Gastrocnemius medialis (tissue), 4 donors: ENCODE measurements around the gene PLEKHA5. TPM values are rescaled to one million over a fixed set of nuclear protein-coding genes. Genes with fewer than 3 reads are reported as not detected.

Experiments
- ATAC-seq, 2 donors: fragments of 150-250 bp; one replicate each; pipeline ENCODE4 v1.9.1; 2016
- DNase-seq, 2 donors: peaks; one replicate each; pipeline ENCODE4 v3.0.0-alpha.2; 2019
- H3K27ac ChIP-seq, 4 donors: fragments of 200-600 bp; sonication (generic); 1 replicate in 1 of 4; 2 replicates in 3 of 4; pipeline ENCODE4 v1.5.1; 2016 to 2018; ENCODE audit warnings: mild to moderate bottlenecking in 2 of 4, moderate library complexity in 1 of 4
- H3K27me3 ChIP-seq, 3 donors: fragments of 200-600 bp; sonication (generic) in 2 of 3; 1 replicate in 1 of 3; 2 replicates in 2 of 3; pipeline versions ENCODE4 v1.5.1 to v1.6.0; 2016 to 2019; ENCODE audit warnings: mild to moderate bottlenecking in 1 of 3, moderate library complexity in 1 of 3
- H3K36me3 ChIP-seq, 2 donors: fragments of 200-600 bp; sonication (generic) in 1 of 2; one replicate each; pipeline ENCODE4 v1.5.1; 2017 to 2018
- H3K4me1 ChIP-seq, 2 donors: fragments of 200-600 bp; sonication (generic) in 1 of 2; one replicate each; pipeline ENCODE4 v1.5.1; 2016 to 2017; ENCODE audit warnings: mild to moderate bottlenecking in 2 of 2
- H3K4me3 ChIP-seq, 4 donors: fragments of 200-600 bp; sonication (generic) in 3 of 4; 1 replicate in 1 of 4; 2 replicates in 3 of 4; pipeline ENCODE4 v1.5.1; 2016 to 2019; ENCODE audit warnings: mild to moderate bottlenecking in 2 of 4
- H3K9me3 ChIP-seq, 3 donors: fragments of 200-600 bp; sonication (generic) in 2 of 3; 1 replicate in 1 of 3; 2 replicates in 2 of 3; pipeline ENCODE4 v1.5.1; 2016 to 2019
- POLR2A ChIP-seq, 2 donors: fragments of 450-650 bp; IDR thresholded peaks; one replicate each; pipeline ENCODE4 v1.6.1; 2017; ENCODE audit warnings: antibody characterized with exemption in 2 of 2, mild to moderate bottlenecking in 2 of 2, moderate library complexity in 2 of 2
- in situ Hi-C, 4 donors: fragments of 200-750 bp; cut with MboI; loops; one replicate each; pipeline versions ENCODE4 v1.15.0 to v1.8.0; 2017; ENCODE audit warnings: low sequenced_read_pairs in 4 of 4
- intact Hi-C: fragments of 100-400 bp; cut with DNase I; formaldehyde crosslinking; loops from one replicate; pipeline ENCODE4 v1.15.1; 2023; ENCODE audit warnings: low total_unique reads
- total RNA-seq, 4 donors: library from RNA; depleted of rRNA; stranded (reverse); fragments of >200 nt; gene quantifications; one replicate each; pipeline versions ENCODE4 v1.1.0 to v1.2.3, GENCODE V29; 2016
- TF ChIP-seq, protein P1 (sequence below), 5 experiments: fragments of 450-650 bp in 3 of 5; fragments of 200-600 bp in 2 of 5; sonication (generic) in 2 of 5; IDR thresholded peaks in 4 of 5; conservative IDR thresholded peaks in 1 of 5; 1 replicate in 4 of 5; 2 replicates in 1 of 5; pipeline ENCODE4 v1.5.1; 2016 to 2019; ENCODE audit warnings: antibody characterized with exemption in 5 of 5, mild to moderate bottlenecking in 3 of 5, moderate library complexity in 3 of 5

Gene PLEKHA5
- total RNA-seq, 4 donors from 2014 or later = 1.0 to 2.7 (median 1.5) TPM

DNA sequence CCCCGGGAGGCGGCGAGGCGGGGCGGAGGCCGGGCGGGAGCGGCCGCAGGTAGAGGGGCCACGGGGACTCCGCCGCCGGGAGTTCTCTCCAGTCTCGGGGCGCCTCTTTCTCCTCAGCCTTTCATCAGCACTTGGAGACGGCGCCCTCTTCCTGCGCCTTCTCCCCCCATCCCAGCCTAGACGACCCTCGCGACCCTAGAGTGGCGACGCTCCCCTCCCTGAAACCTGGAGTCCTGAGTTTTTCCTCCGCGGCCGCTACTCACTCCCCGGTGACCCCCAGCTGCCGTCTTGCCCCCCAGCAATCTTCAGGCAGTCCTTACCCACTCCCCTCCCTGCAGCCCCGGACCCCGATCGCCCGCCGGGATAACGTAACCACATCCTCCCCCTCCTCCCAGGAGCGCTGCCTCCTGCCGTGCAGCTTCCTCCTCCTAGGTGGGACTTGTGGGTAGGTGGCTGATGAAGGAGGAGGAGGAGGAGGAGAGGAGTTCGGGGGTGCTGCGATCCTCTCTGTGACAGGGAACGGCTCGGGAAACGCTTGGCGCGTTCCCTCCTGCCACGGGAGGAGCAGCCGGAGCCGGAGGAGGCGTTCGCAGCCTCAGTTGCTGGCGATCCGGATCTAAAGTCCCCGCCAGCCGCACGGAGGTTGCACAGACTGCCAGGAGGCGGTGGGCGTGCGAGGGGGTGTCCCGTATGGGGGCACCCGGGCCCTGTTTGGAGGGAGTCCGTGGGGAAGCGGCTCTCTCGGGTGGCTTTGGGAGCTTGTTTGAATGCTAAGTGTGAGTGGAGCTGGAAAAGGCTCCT is 891 bp downstream of the PLEKHA5 start:
- ATAC-seq (peak; percentile 22 to 28), DNase-seq (peak in 1 of 2 donors; percentile 3)
- intact Hi-C loops (no loop called here), in situ Hi-C loops (no loop called here)
- peak overlapping the region; percentile 66 to 93 (median 78) for H3K4me3 ChIP-seq
- H3K4me1 ChIP-seq = peaks cover 0 to 15% of the 10 kb centered on the region in 2 donors
- peaks cover 0 to 5% (median 0%) of the 10 kb centered on the region in 3 donors for H3K9me3 ChIP-seq
- TF ChIP-seq, protein P1, sequence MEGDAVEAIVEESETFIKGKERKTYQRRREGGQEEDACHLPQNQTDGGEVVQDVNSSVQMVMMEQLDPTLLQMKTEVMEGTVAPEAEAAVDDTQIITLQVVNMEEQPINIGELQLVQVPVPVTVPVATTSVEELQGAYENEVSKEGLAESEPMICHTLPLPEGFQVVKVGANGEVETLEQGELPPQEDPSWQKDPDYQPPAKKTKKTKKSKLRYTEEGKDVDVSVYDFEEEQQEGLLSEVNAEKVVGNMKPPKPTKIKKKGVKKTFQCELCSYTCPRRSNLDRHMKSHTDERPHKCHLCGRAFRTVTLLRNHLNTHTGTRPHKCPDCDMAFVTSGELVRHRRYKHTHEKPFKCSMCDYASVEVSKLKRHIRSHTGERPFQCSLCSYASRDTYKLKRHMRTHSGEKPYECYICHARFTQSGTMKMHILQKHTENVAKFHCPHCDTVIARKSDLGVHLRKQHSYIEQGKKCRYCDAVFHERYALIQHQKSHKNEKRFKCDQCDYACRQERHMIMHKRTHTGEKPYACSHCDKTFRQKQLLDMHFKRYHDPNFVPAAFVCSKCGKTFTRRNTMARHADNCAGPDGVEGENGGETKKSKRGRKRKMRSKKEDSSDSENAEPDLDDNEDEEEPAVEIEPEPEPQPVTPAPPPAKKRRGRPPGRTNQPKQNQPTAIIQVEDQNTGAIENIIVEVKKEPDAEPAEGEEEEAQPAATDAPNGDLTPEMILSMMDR (IDR thresholded peaks at IDR 0.05 in 4 of 5, conservative IDR thresholded peaks at IDR 0.05 in 1 of 5) = no peak
- no peak for TF ChIP-seq POLR2A (IDR thresholded peaks at IDR 0.05)
- H3K36me3 ChIP-seq = no peaks in the 10 kb centered on the region
- no peaks in the 10 kb centered on the region for H3K27me3 ChIP-seq
- H3K27ac ChIP-seq = peak overlapping the region; percentile 67 to 74 (median 71)

DNA sequence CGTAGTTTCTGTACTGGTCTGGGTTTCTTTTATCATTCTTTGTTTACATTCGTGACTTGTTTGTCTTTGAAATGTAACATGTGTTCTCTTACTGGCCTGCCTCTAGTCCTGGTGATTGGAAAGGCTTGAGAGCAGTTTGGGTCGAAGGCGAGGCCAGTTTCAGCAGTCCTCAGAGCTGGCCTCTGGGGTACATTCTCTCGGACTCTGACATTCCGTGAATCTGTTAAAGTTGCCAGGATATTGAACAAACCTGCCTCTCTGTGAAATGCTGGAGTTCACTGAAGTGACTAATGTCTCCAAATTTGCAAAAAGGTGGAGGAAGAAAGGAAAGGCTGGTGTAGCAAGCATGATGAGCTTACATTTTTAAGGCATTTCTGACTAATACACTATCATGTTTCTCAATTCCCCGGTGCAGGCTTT is 1.5 kb downstream of the PLEKHA5 start:
- intact Hi-C loops (no loop called here), in situ Hi-C loops (no loop called here)
- no peak for TF ChIP-seq POLR2A (IDR thresholded peaks at IDR 0.05)
- TF ChIP-seq, protein P1 (IDR thresholded peaks at IDR 0.05 in 4 of 5, conservative IDR thresholded peaks at IDR 0.05 in 1 of 5) = no peak
- DNase-seq = no peak
- Histone ChIP-seq H3K4me3 (peak overlapping the region; percentile 66 to 93 (median 78)), H3K27ac (peak overlapping the region; percentile 30 to 74 (median 68)), H3K36me3 (no peaks in the 10 kb centered on the region), H3K4me1 (peaks cover 0 to 15% of the 10 kb centered on the region in 2 donors), H3K9me3 (peaks cover 0 to 5% (median 0%) of the 10 kb centered on the region in 3 donors), H3K27me3 (no peaks in the 10 kb centered on the region)
- peak in 1 of 2 donors; percentile 24 for ATAC-seq

DNA sequence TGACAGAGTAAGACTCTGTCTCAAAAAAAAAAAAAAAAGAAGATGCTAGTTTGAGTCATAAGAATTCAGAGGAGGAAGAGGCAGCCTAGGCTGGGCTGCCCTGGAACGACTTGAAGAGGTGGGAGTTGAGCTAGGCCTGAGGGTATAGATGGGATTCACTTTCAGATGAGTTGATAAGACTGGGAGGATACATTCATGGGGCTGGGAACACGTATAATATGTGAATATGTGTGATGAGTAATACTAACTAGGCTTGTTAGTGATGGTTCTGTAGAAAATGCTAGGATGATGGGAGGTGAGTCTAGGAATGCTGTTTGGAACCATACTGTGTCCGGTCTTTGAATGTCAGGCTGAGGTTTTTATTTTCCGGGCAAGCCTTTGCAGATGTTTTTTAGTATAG is 9.0 kb downstream of the PLEKHA5 start:
- in situ Hi-C loops = no loop called here
- DNase-seq (no peak), ATAC-seq (no peak)
- intact Hi-C loops = no loop called here
- no peak overlapping the region for H3K27ac ChIP-seq
- no peaks in the 10 kb centered on the region for H3K36me3 ChIP-seq
- no peaks in the 10 kb centered on the region for H3K4me1 ChIP-seq
- H3K27me3 ChIP-seq = no peaks in the 10 kb centered on the region
- no peak overlapping the region for H3K4me3 ChIP-seq
- no peaks in the 10 kb centered on the region for H3K9me3 ChIP-seq
- TF ChIP-seq, protein P1 (IDR thresholded peaks at IDR 0.05 in 4 of 5, conservative IDR thresholded peaks at IDR 0.05 in 1 of 5) = no peak
- no peak for TF ChIP-seq POLR2A (IDR thresholded peaks at IDR 0.05)

DNA sequence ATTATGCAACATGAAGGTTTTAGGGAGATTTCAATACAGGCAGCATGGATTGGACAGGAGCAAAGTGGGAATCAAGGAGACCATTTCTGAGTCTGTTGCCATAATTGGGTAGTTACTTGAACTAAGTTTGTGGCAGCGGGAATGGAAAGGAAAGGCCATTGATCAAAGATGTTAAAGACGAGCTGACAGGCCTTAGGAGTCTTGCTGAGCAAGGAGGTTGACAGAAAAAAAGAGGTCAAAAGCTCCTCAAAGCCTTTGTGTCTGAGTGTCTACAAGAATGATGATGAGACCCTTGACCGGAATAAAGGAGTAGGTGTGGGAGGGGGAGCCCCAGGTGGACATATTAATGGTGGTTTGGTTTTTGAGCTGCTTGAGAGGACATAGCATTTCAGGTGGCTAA is 9.4 kb downstream of the PLEKHA5 start:
- no peaks in the 10 kb centered on the region for H3K27me3 ChIP-seq
- no peaks in the 10 kb centered on the region for H3K4me1 ChIP-seq
- H3K9me3 ChIP-seq = no peaks in the 10 kb centered on the region
- no peak overlapping the region for H3K27ac ChIP-seq
- ATAC-seq = no peak
- in situ Hi-C loops = no loop called here
- H3K36me3 ChIP-seq = no peaks in the 10 kb centered on the region
- TF ChIP-seq, protein P1 (IDR thresholded peaks at IDR 0.05 in 4 of 5, conservative IDR thresholded peaks at IDR 0.05 in 1 of 5) = no peak
- TF ChIP-seq POLR2A (IDR thresholded peaks at IDR 0.05) = no peak
- no peak for DNase-seq
- H3K4me3 ChIP-seq = no peak overlapping the region
- intact Hi-C loops = no loop called here
